NCI-H526 (cell line): Measurements from ENCODE around the gene NCK1.
A peak's percentile ranks its signal among the peaks of the same experiment; 100 is the strongest.

Experiments
- DNase-seq, 2 experiments: peaks; one replicate each; lab custom pipeline; 2025; lab: John Stamatoyannopoulos, UW

Gene NCK1

DNA sequence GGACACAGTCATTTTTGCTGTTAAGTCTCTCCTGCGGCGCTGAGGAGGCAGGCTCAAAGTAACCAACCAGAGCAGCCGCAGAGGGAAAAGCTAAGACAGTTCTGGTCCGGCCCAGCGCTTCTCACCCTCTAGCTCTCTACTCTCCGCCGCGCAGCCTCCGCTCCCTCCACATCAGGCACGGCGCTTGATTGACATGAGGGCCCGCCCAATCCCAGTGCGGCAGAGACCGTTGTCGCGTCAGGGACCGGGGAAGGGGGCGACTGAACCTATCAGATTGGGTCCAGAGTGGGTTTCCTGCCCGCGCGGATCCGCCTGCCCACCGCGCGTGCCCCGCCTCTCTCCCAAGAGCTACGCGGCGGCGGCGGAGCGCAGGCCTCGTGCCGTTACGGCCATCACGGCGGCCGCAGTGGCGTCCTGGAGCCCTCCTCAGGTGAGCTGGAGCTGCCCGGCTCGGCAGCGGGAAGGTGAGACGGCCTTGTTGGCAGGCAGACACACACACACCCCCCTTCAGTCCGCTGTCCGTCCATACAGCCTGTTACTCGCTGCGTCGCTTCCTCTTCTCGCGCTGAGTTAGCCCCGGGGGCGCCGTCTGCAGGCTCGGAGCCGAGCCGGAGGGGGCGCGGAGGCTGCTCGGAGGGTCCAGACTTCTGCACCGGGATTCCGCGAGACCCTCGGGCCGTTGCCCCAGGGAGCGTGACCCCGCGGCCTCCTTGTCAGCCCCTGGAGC is at the start of gene NCK1:
Gene NCK1 (plus strand): TSS at position 319 of the 727 bp plus-strand sequence. CDS start 65,794 bp downstream, outside the sequence.
- DNase-seq: peak; percentile 98 to 100

DNA sequence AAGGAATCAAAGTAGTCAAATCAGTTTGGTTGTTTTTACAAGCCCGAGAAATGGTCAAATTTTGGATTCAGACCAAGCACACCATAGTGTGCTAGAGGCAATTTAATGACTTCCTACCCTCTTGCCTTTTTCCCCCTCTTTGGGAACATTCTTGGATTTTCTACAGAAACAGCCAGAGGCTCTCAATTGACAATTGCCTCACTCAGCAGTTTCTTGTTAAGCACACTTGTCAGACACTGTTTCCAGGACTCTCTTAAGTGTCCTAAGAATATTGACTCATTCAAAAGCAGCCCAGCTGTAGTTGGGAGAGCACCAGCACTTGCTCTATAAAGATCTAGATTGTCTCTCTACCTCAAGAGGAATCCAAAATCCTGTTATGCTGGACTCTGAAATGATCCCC is 44.6 kb upstream of the NCK1 start:
- peak in 1 of 2 experiments; percentile 19 for DNase-seq

DNA sequence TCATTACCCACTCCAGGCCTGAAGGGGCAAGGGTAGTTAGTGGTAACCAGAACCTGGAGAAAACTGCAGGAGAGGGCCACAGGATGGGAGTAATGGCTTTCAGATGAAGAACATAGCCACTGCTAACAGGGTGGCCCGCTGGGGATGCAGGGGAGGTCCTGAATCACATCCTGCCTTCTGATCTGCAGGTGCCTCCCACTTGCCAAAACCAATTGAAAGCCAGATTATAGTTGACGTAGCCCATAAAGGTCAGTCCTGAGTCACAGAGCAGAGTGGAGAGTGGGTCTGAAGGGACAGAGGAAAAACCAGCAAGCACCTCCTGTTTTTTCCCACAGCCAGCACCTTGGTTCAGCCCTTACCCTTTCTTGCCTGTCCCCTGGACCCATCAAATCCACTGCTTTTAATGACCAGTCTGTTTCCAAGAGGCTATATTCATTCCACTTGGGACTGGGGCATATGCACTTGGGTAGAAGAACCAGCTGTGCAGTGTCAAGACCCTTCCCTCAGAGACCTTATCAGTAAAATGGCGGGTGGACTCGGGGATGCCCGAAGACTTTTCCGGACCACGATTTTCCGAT is 43.7 kb upstream of the NCK1 start:
- DNase-seq: peak; percentile 45 to 46

DNA sequence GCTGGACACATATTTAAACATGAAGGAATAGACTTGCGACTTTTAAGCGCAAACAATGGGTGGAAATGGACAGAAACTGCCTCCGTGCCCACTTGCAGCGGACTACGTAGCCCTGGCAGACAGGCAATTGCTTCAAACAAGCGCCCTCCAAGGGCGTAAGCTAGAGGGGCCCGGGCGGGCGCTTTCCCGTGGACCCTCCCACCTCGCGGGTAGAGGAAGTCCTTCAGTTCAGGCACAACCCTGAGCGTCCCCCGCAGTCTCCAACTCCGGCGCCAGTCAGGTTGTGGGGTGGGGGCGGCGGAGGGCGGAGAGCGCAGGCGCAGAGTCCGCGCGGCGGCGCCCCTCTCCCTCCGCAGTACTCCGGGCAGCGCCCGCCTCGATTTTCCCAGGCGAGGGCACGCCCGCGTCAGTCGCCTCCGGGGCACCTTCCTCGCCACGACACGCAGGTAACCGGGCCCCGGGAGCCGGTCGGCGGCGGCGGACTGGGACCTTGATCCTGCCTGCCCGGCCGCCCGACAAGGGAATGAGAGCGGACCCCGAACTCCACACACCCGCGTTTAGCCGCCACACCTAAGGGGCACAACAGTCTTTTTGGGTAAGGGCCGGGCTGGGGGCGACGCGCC is 43.1 kb upstream of the NCK1 start, which contains the start of gene SLC35G2:
Gene SLC35G2 (plus strand): TSS at position 358 of the 623 bp plus-strand sequence. CDS start 35,335 bp downstream, outside the sequence.
- peak; percentile 72 to 89 for DNase-seq

DNA sequence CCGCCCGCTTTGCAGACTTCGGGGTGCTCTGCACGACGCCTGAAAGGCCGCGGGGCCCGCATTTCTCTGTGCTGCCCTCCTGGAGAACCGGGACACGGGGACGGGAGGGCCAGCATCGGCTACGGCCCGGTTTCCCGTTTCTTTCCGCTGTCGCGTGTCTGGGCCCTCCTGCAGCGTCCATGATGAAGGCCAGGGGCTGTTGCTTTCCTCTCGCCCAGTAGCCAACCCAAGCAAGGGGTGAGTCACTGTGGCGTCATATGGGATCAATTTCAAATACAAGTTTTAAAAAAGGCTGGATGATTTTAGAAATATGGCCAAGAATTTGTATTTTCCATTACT is 42.6 kb upstream of the NCK1 start:
- peak; percentile 54 to 72 for DNase-seq

DNA sequence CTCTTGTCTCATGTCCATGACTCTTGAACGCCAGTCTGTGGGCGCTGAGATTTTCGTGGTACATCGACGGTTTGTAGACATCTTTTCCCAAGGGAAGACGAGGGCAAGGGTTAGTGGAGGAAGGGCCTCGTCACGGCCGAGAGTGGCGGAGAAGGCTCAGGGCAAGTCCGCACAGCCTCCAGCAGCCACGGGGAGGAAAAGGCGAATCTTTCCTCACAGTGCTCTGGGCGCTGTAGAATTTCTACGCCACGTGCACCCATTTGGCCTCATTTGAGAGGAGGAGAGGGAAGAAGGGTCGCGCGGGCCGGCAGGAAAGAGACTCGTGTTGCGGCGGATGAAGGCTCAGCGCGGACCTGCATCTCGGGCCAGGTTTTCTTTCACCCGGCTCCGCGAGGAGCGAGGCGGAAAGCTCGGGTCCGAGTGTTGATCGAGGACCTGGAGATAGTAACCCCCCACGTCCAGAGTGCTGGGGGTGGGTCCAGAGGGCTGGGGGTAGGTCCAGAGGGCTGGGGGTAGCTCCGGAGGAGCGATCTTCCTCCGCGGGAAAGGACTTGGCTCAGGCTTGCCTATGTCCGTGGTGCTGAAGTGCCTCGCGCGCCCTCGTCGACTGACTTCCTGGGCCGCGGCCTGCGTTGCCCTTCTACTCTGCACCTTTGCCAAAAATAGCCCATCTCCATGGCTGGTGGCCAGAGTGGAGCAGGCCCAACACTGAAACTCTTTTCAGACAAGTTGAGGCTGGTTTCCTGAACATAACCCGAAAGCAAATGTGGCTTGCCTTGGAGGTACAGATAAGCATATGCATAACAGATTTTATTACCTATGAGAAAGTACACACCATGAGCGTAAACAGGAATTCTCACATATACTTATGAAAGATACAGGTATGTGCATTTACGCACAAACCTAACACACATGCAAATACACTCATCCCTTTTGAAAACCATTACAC is 42.0 kb upstream of the NCK1 start:
- DNase-seq: peak; percentile 84 to 86

DNA sequence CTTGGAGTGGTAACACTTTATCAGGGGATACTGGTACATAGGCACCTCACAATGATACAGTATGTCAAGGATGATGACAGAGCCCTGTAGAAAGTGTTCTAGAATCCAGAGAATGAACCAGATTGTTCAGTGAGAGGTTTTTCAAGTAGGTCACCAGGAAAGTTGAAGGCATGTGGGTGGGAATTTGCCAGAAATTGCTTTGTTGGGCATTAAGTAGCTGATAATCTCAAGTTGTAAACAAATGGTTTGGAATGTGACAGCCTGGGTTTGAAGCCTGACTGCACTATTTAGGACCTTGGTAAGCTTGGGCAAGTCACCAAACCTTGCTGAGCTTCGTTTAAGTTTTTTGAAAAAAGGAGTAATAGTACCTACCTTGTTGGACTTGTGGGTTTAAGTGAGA is 30.5 kb upstream of the NCK1 start:
- DNase-seq: no peak

DNA sequence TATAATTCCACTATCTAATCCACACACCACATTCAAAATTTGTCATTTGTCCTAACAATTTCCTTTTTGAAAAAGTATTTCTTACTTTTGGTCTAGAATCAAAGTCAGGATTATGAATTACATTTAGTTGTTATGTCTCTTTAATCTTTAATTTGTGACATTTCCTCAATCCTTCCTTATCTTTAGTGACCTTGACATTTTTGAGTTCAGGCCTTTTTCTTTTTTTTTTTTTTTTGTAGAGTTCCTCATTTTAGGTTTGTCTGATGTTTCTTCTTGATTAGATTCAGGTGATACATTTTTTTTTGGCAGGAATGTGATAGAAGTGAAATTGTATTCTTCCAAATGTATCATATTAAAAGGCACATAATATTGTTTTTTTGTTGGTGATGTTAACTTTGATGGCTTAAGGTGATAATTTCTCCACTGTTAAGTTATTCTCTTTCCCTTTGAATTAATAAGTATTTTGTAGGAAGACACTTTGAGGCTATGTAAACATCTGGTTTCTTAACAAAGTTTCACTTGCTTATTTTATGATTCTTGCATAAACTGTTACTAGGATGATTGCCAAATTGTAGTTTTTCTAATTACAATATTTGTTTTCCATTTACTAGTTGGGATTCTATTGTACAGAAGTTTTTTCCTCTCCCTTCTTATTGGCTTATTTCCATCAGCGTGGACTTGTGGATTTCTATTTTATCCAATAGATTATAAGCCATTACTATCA is 26.8 kb upstream of the NCK1 start:
- no peak for DNase-seq

DNA sequence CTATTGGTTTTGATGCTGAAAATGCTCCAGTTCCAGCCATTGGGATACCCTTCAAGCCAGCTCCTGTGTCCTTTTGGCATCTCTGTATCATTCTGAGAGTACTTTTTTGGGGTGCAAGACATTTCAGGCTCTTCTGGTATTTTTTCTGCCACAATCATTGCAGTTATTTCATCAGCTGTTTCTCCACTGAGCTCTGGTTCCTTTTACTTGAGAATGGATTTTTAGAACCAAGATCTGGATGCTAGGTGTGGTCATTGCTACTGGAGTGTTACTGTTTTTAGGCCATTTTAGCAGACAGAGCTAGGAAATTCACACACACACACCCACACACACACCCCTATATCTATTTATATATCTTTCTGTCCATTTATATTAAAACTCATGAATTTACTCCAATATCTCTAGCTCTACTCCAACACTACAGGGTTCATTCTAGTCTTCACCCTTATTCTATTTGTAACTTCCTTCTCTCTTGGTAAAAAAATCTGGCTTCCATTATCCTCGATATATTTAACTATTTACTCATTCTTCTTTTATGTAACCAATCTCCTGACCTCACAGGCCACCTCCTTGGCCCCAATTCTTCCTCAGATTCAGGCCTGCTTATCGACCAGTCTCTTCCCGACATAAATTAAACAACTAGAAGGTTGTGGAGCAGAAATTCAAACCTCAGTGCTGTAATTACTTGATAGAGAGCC is 26.0 kb upstream of the NCK1 start:
- DNase-seq: no peak

DNA sequence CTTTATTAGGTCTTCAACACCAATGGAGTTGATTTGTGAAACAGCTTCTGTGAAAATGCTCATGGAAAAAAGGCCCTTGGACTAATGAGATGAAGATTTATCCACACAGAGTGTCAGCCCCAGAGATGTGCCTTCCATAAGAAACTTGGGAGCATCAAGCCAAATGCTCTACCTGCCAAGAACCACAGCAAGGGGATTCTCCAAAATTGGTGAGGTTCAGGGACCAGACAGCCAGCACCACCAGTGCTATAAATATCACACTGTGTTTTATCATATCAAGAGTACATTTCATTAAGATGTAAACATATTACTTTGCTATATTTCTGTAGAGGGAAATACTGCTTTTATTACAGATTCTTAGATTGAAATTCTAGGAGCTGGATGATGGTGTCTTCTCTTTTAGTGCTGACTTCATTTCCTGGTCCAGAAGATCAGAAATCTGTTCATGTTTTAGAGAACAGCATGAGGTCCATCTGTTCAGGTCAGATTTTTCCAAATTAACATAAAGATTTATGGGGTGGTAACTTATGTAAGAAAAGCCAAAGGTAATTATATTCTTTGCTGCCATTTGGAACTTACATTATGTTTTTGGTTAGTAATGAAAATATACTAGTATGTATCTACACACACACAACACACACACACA is 25.4 kb upstream of the NCK1 start:
- DNase-seq: no peak

DNA sequence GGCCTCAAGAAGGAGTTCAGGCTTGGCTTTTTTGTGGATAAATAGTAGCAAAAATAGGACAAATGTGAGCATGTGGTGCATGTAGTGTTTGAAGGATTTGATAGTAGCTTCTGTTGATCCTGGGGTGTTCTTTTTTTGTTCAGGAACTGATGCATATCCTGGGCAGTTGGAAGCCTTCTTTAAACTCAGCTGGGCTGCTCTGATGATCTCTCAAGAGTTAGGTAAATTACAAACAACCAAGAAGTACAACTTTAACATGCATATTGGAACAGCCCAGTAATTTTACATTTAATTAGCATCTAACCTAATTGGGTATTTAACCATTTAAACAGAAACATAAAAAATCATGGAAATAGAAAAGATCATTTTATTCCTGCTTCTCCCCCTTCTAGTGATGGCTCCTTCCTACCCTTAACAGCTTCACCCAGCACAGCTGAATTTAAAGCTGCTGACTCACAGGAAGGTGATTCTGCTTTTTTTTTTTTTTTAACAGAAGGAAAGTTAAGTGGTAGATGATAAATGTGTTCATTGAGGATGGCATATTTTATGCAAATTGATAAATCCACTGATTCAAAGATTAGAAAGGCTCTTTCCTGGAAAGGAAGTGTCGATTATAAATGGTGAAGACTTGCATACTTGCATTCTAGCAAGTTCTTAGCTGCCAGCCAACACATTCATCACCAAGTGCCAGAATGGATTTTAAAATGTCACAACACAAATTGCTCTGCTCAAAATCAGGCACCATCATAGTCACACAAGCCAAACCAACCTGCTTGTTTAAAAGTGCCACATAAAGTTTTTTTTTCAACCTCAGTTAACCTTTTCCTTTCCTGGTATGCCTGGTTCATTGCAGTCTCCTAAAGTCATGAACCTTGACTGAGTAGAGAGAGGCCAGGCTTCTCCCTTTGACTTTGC is 23.1 kb upstream of the NCK1 start:
- DNase-seq: peak in 1 of 2 experiments; percentile 42

DNA sequence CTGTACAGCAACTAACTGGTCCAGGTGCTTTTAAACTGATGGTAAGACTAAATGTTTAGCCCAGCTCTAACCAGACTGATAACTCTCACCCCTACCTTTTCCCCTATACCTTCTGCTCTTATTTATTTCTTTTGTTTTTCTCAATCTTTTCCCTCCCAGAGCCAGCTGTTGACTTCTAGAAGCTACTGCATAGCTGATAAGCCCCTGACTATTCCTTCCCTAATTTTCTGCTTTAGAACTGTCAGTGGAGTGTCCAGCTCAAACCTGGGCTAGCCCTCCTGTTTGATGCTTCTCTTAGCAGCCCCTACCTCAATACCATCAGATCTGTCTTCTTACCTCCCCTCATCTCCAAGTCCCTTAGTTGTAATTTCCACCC is 22.5 kb upstream of the NCK1 start:
- DNase-seq: no peak

DNA sequence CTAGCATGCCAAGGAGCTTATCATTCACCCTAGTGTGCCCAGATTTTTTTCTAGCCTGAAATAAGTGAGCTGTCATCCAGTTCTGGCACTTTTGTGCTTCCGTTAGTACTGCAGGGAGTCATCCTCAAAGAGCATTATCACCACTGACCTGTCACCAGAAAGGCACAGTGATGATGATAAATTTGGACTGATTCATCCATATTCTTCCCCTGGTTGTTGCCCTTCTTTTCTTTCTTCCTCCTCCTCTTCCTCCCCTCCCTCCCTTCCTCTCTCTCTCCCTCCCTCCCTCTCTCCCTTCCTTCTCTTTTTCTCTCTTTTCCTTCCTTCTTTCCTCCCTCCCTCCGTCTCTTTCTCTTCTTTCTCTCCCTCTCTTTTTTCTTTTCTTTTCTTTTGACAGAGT is 21.8 kb upstream of the NCK1 start:
- DNase-seq: no peak

DNA sequence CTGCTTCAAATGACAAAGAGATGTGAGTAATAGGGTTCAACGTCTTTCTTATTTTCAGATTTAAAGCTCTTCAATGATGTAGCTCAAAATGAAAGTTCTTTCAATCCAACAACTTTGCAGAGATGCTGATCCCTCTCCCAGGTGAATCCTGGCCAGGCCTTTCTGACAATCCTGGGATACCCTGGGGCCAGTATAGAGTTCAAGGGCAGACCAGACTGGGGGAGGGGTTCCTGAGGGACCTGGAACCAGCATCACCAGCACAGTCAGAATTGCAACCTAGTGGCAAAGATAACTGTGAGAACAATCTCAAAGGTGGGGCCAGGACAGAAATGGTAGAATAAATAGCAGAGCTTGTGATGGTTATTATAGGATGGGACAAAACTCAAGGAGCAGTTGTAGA is 19.7 kb upstream of the NCK1 start:
- DNase-seq: no peak

DNA sequence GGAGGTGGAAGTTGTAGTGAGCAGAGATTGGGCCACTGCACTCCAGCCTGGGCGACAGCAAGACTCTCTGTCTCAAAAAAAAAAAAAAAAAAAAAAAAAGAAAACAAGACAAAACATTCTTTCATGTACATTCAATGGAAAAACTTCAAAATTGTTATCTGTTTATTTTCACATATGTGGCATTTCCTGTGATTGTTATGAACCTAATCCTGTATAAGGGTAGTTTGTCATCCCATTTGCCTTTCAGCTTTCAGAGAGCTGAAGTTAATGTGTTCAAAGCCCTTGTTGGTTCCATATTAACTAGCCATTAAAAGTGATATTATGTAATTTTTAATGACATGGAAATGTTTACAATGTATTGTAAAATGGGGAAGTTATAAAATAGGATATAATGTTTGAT is 17.3 kb upstream of the NCK1 start:
- DNase-seq: no peak

DNA sequence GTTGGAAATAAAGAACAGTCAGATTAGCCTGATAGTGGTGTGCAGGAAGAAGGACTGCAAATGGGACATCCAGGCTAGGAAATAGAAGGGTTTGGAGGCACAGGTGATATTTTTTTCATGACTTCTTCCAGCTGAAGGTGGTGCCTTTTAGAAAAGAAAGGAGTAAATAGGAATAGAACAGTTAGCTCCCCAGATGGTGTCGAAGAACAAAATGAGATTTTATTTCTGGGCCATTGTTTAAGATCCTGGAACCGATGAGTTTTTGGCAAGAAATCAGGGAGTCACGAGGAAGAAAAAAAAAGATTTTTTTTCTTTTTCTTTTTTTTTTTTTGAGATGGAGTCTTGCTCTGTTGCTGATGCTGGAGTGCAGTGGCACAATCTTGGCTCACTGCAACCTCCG is 9.8 kb upstream of the NCK1 start:
- no peak for DNase-seq

DNA sequence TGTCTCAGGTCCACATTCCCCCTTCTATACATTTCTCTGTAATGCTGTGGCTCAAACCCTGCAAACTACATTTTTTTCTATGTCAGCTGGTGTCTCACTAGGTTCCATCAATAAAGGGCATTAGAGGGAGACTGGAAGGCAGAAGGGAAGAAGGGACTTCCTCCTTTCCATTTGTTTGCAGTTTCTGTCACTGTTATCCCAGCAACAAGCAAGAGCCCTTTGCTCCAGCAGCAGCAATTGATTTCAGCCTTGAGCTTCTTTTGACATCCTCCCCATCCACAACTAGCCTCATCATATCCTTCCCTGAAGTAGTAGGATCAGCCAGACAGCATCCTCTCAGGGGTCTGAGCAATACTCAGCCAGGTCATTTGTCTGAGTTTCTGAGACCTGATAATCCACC is 5.3 kb upstream of the NCK1 start:
- no peak for DNase-seq

DNA sequence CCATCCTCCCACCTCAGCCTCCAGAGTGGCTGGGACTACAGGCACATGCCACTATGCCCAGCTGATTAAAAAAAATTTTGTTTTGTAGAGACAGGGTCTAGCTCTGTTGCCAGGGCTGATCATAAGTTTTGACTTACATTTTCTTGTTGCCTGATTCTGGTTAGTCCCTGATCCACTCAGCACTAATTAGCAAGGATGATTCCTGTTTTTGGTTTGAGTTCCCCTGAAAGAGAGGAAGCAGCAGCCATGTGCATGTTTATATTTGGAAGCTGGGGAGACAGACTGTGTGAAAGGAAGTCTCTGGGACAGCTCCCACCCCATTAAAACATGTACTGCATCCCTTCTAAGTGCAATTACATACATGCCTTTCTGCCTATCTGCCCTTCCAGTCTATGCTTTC is 3.6 kb upstream of the NCK1 start:
- DNase-seq: no peak

DNA sequence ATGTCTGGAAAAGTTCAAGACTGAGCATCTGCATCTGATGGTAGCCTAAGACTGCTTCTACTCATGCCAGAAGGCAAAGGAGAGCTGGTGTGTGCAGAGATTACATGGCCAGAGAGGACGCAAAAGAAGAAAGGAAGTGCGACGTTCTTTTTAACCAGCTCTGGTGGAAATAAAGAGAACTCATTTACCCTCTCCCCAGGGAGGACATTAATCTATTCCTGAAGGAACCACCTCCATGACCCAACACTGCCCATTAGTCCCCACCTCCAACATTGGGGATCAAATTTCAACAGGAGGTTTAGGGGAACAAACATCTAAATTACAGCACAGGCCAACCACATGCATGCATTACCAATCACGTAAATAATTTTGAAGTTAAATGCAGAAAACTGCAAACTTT is 1.5 kb upstream of the NCK1 start:
- peak in 1 of 2 experiments; percentile 31 for DNase-seq
